Hepatocyte (in vitro differentiated cells): ENCODE measurements around the gene WNK2. TPM values are rescaled to one million over a fixed set of nuclear protein-coding genes. Genes with fewer than 3 reads are reported as not detected.
A peak's percentile ranks its signal among the peaks of the same experiment; 100 is the strongest.

Experiments
- DNase-seq: peaks from one replicate; pipeline ENCODE4 v3.0.0-alpha.2; 2016; ENCODE audit warnings: low spot score
- H2AFZ ChIP-seq: fragments of 200-600 bp; sonication (generic); 2 replicates; pipeline ENCODE4 v1.6.0; 2016; ENCODE audit warnings: antibody characterized with exemption, mild to moderate bottlenecking
- H3K27ac ChIP-seq: fragments of 200-600 bp; sonication (generic); 2 replicates; pipeline ENCODE4 v1.5.1; 2016; ENCODE audit warnings: mild to moderate bottlenecking
- H3K27me3 ChIP-seq: fragments of 200-600 bp; sonication (generic); 2 replicates; pipeline ENCODE4 v1.6.1; 2016
- H3K36me3 ChIP-seq: fragments of 200-600 bp; sonication (generic); replicated peaks from 2 replicates; pipeline ENCODE4 v1.5.1; 2016; ENCODE audit warnings: low read depth; ENCODE audit not compliant: insufficient read depth
- H3K4me1 ChIP-seq: fragments of 200-600 bp; sonication (generic); 2 replicates; pipeline ENCODE4 v1.5.1; 2016; ENCODE audit warnings: mild to moderate bottlenecking, moderate library complexity; ENCODE audit not compliant: insufficient read depth
- H3K4me2 ChIP-seq: fragments of 200-600 bp; sonication (generic); 2 replicates; pipeline ENCODE4 v1.6.0; 2016
- H3K4me3 ChIP-seq: fragments of 200-600 bp; sonication (generic); 2 replicates; pipeline ENCODE4 v1.5.1; 2016; ENCODE audit warnings: mild to moderate bottlenecking
- H3K79me2 ChIP-seq: fragments of 200-600 bp; sonication (generic); 2 replicates; pipeline ENCODE4 v1.6.0; 2017; ENCODE audit warnings: mild to moderate bottlenecking
- H3K9me2 ChIP-seq: fragments of 200-600 bp; sonication (generic); replicated peaks from 2 replicates; pipeline ENCODE4 v1.6.0; 2017; ENCODE audit warnings: mild to moderate bottlenecking; ENCODE audit not compliant: insufficient read depth
- H3K9me3 ChIP-seq: fragments of 200-600 bp; sonication (generic); 2 replicates; pipeline ENCODE4 v1.5.1; 2016; ENCODE audit warnings: low read depth, mild to moderate bottlenecking
- H4K20me1 ChIP-seq: fragments of 200-600 bp; sonication (generic); 2 replicates; pipeline ENCODE4 v1.6.0; 2016; ENCODE audit warnings: mild to moderate bottlenecking; ENCODE audit not compliant: insufficient read depth, poor library complexity, severe bottlenecking
- CTCF ChIP-seq: fragments of 200-600 bp; sonication (generic); IDR thresholded peaks from 2 replicates; pipeline ENCODE4 v1.5.1; 2016; ENCODE audit warnings: antibody characterized with exemption, mild to moderate bottlenecking; ENCODE audit not compliant: poor library complexity
- EZH2 ChIP-seq: fragments of 200-600 bp; sonication (generic); IDR thresholded peaks from 2 replicates; pipeline ENCODE4 v1.6.1; 2016; ENCODE audit warnings: antibody characterized with exemption, mild to moderate bottlenecking, borderline replicate concordance
- EZH2phosphoT487 ChIP-seq: fragments of 200-600 bp; sonication (generic); IDR thresholded peaks from one replicate; pipeline ENCODE4 v1.6.1; 2018; ENCODE audit warnings: antibody characterized with exemption, mild to moderate bottlenecking, low read depth, moderate library complexity; ENCODE audit not compliant: unreplicated experiment, severe bottlenecking
- WGBS: methylation state at CpG from one replicate; pipeline ENCODE4 v1.1.6; 2016; ENCODE audit warnings: low lambda C conversion rate; ENCODE audit errors: missing lambda C conversion rate; 5-methylcytosine and 5-hydroxymethylcytosine counted together
- polyA plus RNA-seq: library from polyadenylated mRNA; unstranded; fragments of >200 nt; fragmentation: Nextera tagmentation; extraction: Ambion mirVana; gene quantifications from 2 replicates; pipeline ENCODE4 v1.2.1, GENCODE V29; 2016
- total RNA-seq: library from RNA; depleted of rRNA; stranded (reverse); fragments of >200 nt; gene quantifications from 2 replicates; pipeline ENCODE4 v1.2.3, GENCODE V29; 2014

WNK2 gene
- total and polyA plus RNA-seq, 2 experiments from 2014 or later, result 8.9 to 13.5 TPM

GRCh38 chr9:93204470-93205043 lies 20.6 kb downstream of the WNK2 start:
- WGBS, result 87% methylated on average over 4 of the region's 4 CpGs
- Histone ChIP-seq H3K36me3 (no peaks in the 10 kb centered on the region), H3K4me2 (no peak overlapping the region), H3K9me3 (no peaks in the 10 kb centered on the region), H2AFZ (no peak overlapping the region), H3K9me2 (no peaks in the 10 kb centered on the region), H4K20me1 (no peaks in the 10 kb centered on the region), H3K4me1 (peaks cover 40% of the 10 kb centered on the region), H3K27ac (no peak overlapping the region), H3K27me3 (no peaks in the 10 kb centered on the region), H3K79me2 (no peaks in the 10 kb centered on the region), H3K4me3 (no peak overlapping the region)
- TF ChIP-seq EZH2, result no peak
- TF ChIP-seq CTCF, result no peak
- no peak for TF ChIP-seq EZH2phosphoT487
- DNase-seq, result no peak

GRCh38 chr9:93205045-93205768 lies 21.3 kb downstream of the WNK2 start:
- H3K9me2 ChIP-seq, result no peaks in the 10 kb centered on the region
- H3K9me3 ChIP-seq, result no peaks in the 10 kb centered on the region
- DNase-seq, result peak; percentile 67
- H3K27ac ChIP-seq, result no peak overlapping the region
- H4K20me1 ChIP-seq, result no peaks in the 10 kb centered on the region
- H3K4me1 ChIP-seq, result peaks cover 43% of the 10 kb centered on the region
- TF ChIP-seq EZH2 (no peak), CTCF (no peak), EZH2phosphoT487 (no peak)
- 41% methylated on average over 13 of the region's 14 CpGs for WGBS
- H3K4me3 ChIP-seq, result no peak overlapping the region
- peak overlapping the region; percentile 24 for H3K4me2 ChIP-seq
- H3K27me3 ChIP-seq, result no peaks in the 10 kb centered on the region
- H3K79me2 ChIP-seq, result no peaks in the 10 kb centered on the region
- H2AFZ ChIP-seq, result no peak overlapping the region
- H3K36me3 ChIP-seq, result no peaks in the 10 kb centered on the region

- peak overlapping the region; percentile 24 for H3K4me2 ChIP-seq
- 85% methylated on average over 12 of the region's 12 CpGs for WGBS
- TF ChIP-seq EZH2 (no peak), EZH2phosphoT487 (no peak), CTCF (no peak)
- no peaks in the 10 kb centered on the region for H4K20me1 ChIP-seq
- H3K4me1 ChIP-seq, result peaks cover 39% of the 10 kb centered on the region
- no peaks in the 10 kb centered on the region for H3K27me3 ChIP-seq
- no peaks in the 10 kb centered on the region for H3K9me3 ChIP-seq
- H3K4me3 ChIP-seq, result no peak overlapping the region
- H3K36me3 ChIP-seq, result no peaks in the 10 kb centered on the region
- H2AFZ ChIP-seq, result no peak overlapping the region
- no peak for DNase-seq
- H3K27ac ChIP-seq, result no peak overlapping the region
- no peaks in the 10 kb centered on the region for H3K9me2 ChIP-seq
- H3K79me2 ChIP-seq, result no peaks in the 10 kb centered on the region
Measured at GRCh38 chr9:93205896-93206575, 22.1 kb downstream of the WNK2 start.
